Subcutaneous adipose tissue (tissue), 4 donors: Measurements from ENCODE around the gene RALY. TPM values are rescaled to one million over a fixed set of nuclear protein-coding genes. Genes with fewer than 3 reads are reported as not detected.

ENCODE experiments used
- small RNA-seq: library from RNA; depleted of rRNA; stranded (forward); fragments of <200 nt; gene quantifications from one replicate; pipeline ENCODE3, GENCODE V24; 2016
- total RNA-seq, 4 donors: library from RNA; depleted of rRNA; stranded (reverse); fragments of >200 nt; gene quantifications; one replicate each; pipeline ENCODE4 v1.1.0, GENCODE V29; 2016
- TF ChIP-seq, protein P1 (sequence below): fragments of 450-650 bp; IDR thresholded peaks from one replicate; pipeline ENCODE4 v1.5.1; 2016; ENCODE audit warnings: low read depth, mild to moderate bottlenecking, control low read depth, antibody characterized with exemption, moderate library complexity

RALY gene
- total RNA-seq, 4 donors from 2014 or later: 44.0 to 97.8 (median 91.5) TPM

DNA sequence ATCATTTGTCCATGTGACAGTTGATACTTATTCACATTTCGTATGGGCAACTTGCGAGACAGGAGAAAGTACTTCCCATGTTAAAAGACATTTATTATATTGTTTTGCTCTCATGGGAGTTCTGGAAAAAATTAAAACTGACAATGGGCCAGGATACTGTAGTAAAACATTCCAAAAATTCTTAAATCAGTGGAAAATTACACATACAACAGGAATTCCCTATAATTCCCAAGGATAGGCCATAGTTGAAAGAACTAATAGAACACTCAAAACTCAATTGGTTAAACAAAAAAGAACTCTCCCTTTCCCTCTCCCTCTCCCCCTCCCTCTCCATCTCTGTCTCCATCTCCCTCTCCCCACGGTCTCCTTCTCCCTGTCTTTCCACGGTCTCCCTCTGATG is 137.8 kb downstream of the RALY start:
- TF ChIP-seq, protein P1, sequence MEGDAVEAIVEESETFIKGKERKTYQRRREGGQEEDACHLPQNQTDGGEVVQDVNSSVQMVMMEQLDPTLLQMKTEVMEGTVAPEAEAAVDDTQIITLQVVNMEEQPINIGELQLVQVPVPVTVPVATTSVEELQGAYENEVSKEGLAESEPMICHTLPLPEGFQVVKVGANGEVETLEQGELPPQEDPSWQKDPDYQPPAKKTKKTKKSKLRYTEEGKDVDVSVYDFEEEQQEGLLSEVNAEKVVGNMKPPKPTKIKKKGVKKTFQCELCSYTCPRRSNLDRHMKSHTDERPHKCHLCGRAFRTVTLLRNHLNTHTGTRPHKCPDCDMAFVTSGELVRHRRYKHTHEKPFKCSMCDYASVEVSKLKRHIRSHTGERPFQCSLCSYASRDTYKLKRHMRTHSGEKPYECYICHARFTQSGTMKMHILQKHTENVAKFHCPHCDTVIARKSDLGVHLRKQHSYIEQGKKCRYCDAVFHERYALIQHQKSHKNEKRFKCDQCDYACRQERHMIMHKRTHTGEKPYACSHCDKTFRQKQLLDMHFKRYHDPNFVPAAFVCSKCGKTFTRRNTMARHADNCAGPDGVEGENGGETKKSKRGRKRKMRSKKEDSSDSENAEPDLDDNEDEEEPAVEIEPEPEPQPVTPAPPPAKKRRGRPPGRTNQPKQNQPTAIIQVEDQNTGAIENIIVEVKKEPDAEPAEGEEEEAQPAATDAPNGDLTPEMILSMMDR: no peak

Small RNAs within 50 kb of the gene (small RNA-seq; reads per million reads assigned to genes)
- gene MIR4755: not detected

Other genes with a start within 250 kb of the RALY start
- gene CHMP4B, start 182.6 kb upstream of the RALY start, total RNA-seq: 10 to 100 TPM; 68.0 to 79.5 (median 69.5) TPM
- 10 to 100 TPM; 41.6 to 86.6 (median 49.7) TPM for gene EIF2S2, start 118.3 kb downstream of the RALY start, total RNA-seq
- 1 to 10 TPM in 1 of 4 donors, not detected in 3; 1.2 TPM for gene ASIP, start 247.5 kb downstream of the RALY start, total RNA-seq